Uterus (tissue), 4 donors: ENCODE measurements around the gene GTF2H2C. TPM values are rescaled to one million over a fixed set of nuclear protein-coding genes. Genes with fewer than 3 reads are reported as not detected.
"Not testable (repeated sequence)": the region's sequence is repeated elsewhere in the genome, so short reads cannot be mapped to it uniquely, and the experiment has no call there.

ENCODE experiments used
- DNase-seq, 2 donors: peaks; one replicate each; pipeline ENCODE4 v3.0.0-alpha.2; 2019 to 2020
- H3K27ac ChIP-seq, 2 donors: fragments of 200-600 bp; sonication (generic); 1 replicate in 1 of 2; 2 replicates in 1 of 2; pipeline ENCODE4 v1.5.1; 2016 to 2018
- H3K27me3 ChIP-seq, 2 donors: fragments of 200-600 bp; sonication (generic); one replicate each; pipeline ENCODE4 v1.5.1; 2018 to 2019; ENCODE audit warnings: control low read depth in 1 of 2
- H3K36me3 ChIP-seq, 2 donors: fragments of 200-600 bp; sonication (generic); one replicate each; pipeline ENCODE4 v1.5.1; 2019; ENCODE audit warnings: control low read depth in 1 of 2
- H3K4me1 ChIP-seq, 2 donors: fragments of 200-600 bp; sonication (generic); one replicate each; pipeline ENCODE4 v1.5.1; 2018 to 2019; ENCODE audit warnings: control low read depth in 1 of 2
- H3K4me3 ChIP-seq, 2 donors: fragments of 200-600 bp; sonication (generic); 1 replicate in 1 of 2; 2 replicates in 1 of 2; pipeline ENCODE4 v1.5.1; 2018 to 2019; ENCODE audit warnings: mild to moderate bottlenecking in 1 of 2
- H3K9me3 ChIP-seq, 2 donors: fragments of 200-600 bp; sonication (generic); one replicate each; pipeline ENCODE4 v1.5.1; 2019; ENCODE audit warnings: control low read depth in 1 of 2
- POLR2A ChIP-seq, 2 donors: fragments of 450-650 bp; IDR thresholded peaks; one replicate each; pipeline ENCODE4 v1.6.1; 2016; ENCODE audit warnings: antibody characterized with exemption in 2 of 2, mild to moderate bottlenecking in 1 of 2, moderate library complexity in 1 of 2
- intact Hi-C: fragments of 100-400 bp; cut with DNase I; formaldehyde crosslinking; loops from one replicate; pipeline ENCODE4 v1.15.1; 2023; ENCODE audit warnings: low total_unique reads
- total RNA-seq, 4 donors: library from RNA; depleted of rRNA in 3 of 4; stranded (reverse); fragments of >200 nt in 3 of 4; gene quantifications; one replicate each; pipeline versions ENCODE4 v1.1.0 to v1.2.4, GENCODE V29; 2014 to 2023
- TF ChIP-seq, protein P1 (sequence below), 4 experiments: fragments of 200-600 bp in 2 of 4; fragments of 450-650 bp in 2 of 4; sonication (generic) in 2 of 4; IDR thresholded peaks; one replicate each; pipeline ENCODE4 v1.5.1; 2016 to 2019; ENCODE audit warnings: antibody characterized with exemption in 4 of 4, mild to moderate bottlenecking in 2 of 4, moderate library complexity in 1 of 4
- donor health status: DM: yes; HTN: yes; CAD: no.

GTF2H2C gene
- 10 to 100 TPM in 3 of 4 donors, 1 to 10 TPM in 1; 4.9 to 80.9 (median 26.6) TPM for total RNA-seq

DNA sequence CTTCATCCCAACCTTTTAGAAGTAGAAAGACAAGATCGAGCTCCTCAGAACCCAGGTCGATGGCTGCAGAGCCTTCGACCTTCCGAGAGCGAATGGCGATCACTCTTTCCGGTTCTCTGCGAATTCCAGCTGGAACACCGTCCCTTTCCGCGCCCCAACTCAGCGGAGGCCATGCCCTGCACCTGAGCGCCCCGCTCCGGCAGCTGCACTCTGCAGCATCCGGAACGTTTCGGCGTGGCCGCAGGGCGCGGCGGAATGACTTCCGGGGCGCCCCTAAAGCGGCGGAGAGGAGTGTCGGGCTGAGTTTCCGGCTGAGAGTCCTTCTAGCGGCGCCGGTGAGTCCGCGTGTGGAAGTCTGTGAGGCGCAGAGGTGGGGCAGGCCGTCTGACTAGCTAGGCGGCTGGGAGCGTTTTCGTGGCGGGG lies at the start of gene GTF2H2C:
Gene GTF2H2C, plus strand, starts transcription at position 284 of the 423 bp plus-strand sequence. CDS start 4,942 bp downstream, outside the sequence.
- H3K4me1 ChIP-seq, H3K36me3 ChIP-seq, intact Hi-C loops, H3K27me3 ChIP-seq, H3K9me3 ChIP-seq: not testable (repeated sequence)
- H3K4me3 ChIP-seq, result peak within 1 kb of the TSS; percentile 36 to 51
- DNase-seq, result peak; percentile 45 to 51
- peak within 1 kb of the TSS in 1 of 2 donors; percentile 24 for H3K27ac ChIP-seq

GRCh38 chr5:69510694-69511093 lies 49.3 kb upstream of the GTF2H2C start:
- Histone ChIP-seq H3K36me3 (no peaks in the 10 kb centered on the region), H3K4me3 (no peak overlapping the region), H3K27me3 (no peaks in the 10 kb centered on the region), H3K9me3 (no peaks in the 10 kb centered on the region), H3K27ac (no peak overlapping the region), H3K4me1 (no peaks in the 10 kb centered on the region)
- TF ChIP-seq POLR2A (IDR thresholded peaks at IDR 0.05), result no peak
- TF ChIP-seq, protein P1, sequence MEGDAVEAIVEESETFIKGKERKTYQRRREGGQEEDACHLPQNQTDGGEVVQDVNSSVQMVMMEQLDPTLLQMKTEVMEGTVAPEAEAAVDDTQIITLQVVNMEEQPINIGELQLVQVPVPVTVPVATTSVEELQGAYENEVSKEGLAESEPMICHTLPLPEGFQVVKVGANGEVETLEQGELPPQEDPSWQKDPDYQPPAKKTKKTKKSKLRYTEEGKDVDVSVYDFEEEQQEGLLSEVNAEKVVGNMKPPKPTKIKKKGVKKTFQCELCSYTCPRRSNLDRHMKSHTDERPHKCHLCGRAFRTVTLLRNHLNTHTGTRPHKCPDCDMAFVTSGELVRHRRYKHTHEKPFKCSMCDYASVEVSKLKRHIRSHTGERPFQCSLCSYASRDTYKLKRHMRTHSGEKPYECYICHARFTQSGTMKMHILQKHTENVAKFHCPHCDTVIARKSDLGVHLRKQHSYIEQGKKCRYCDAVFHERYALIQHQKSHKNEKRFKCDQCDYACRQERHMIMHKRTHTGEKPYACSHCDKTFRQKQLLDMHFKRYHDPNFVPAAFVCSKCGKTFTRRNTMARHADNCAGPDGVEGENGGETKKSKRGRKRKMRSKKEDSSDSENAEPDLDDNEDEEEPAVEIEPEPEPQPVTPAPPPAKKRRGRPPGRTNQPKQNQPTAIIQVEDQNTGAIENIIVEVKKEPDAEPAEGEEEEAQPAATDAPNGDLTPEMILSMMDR (IDR thresholded peaks at IDR 0.05), result no peak
- DNase-seq, result no peak
- intact Hi-C loops, result no loop called here

DNA sequence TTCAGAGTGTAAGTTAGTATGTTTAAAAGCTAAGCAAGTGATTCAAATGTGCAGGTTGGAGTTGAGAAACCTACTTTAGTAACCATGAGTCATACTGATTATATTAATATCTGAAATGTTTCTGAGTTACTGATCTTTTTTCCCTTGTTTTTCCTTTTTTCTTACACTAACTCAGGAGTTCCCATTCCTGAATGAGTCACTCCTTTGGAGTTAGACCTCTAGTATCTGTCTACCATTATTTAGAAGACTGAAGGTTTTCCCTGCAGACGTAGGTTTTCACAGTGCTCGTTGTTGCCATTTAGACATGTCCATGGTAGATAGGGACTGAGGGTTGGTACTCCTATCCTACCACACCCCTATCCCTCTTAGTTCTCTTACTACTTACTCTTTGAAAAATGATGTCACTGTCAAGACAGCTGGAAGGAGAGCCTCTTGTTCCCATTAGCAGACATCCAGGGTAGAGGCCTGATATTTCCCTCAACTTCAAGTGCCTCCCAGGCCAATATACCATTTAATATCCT lies 47.2 kb upstream of the GTF2H2C start:
- TF ChIP-seq POLR2A (IDR thresholded peaks at IDR 0.05), result no peak
- TF ChIP-seq, protein P1 (IDR thresholded peaks at IDR 0.05), result no peak

GRCh38 chr5:69515570-69515969 lies 44.4 kb upstream of the GTF2H2C start:
- H3K4me3 ChIP-seq, H3K27ac ChIP-seq, H3K36me3 ChIP-seq, H3K27me3 ChIP-seq, intact Hi-C loops, H3K9me3 ChIP-seq, H3K4me1 ChIP-seq, DNase-seq: not testable (repeated sequence)

More for the DNA sequence above, 47.2 kb upstream of the GTF2H2C start:
- H3K36me3 ChIP-seq, result no peaks in the 10 kb centered on the region
- intact Hi-C loops, result no loop called here
- no peaks in the 10 kb centered on the region for H3K27me3 ChIP-seq
- DNase-seq, result no peak
- no peak overlapping the region for H3K27ac ChIP-seq
- no peaks in the 10 kb centered on the region for H3K4me1 ChIP-seq
- H3K4me3 ChIP-seq, result no peak overlapping the region
- H3K9me3 ChIP-seq, result no peaks in the 10 kb centered on the region

DNA sequence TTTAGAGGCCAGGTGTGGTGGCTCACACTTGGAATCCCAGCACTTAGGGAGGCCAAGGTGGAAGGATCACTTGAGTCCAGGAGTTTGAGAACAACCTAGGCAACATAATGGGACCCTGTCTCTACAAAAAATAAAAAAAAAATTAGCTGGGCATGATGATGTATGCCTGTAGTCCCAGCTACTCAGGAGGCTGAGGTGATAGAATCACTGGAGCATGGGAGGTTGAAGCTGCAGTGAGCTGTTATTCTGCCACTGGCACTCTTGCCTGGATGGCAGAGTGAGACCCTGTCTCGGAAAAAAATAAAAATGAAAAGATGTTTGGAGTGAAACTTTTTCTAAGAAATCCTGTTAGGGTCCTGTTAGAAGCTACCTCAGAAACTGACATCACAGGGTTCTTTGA lies 43.2 kb upstream of the GTF2H2C start:
- no peaks in the 10 kb centered on the region for H3K9me3 ChIP-seq
- no peak overlapping the region for H3K27ac ChIP-seq
- H3K36me3 ChIP-seq, result no peaks in the 10 kb centered on the region
- TF ChIP-seq POLR2A (IDR thresholded peaks at IDR 0.05), result no peak
- TF ChIP-seq, protein P1 (IDR thresholded peaks at IDR 0.05), result no peak
- H3K4me1 ChIP-seq, result no peaks in the 10 kb centered on the region
- intact Hi-C loops, result no loop called here
- no peak for DNase-seq
- no peak overlapping the region for H3K4me3 ChIP-seq
- no peaks in the 10 kb centered on the region for H3K27me3 ChIP-seq

GRCh38 chr5:69517763-69518212 lies 42.2 kb upstream of the GTF2H2C start:
- no peak overlapping the region for H3K4me3 ChIP-seq
- no peak for DNase-seq
- H3K36me3 ChIP-seq, result no peaks in the 10 kb centered on the region
- H3K27ac ChIP-seq, result no peak overlapping the region
- no peaks in the 10 kb centered on the region for H3K4me1 ChIP-seq
- H3K27me3 ChIP-seq, result no peaks in the 10 kb centered on the region
- intact Hi-C loops, result no loop called here
- TF ChIP-seq POLR2A (IDR thresholded peaks at IDR 0.05), result no peak
- H3K9me3 ChIP-seq, result no peaks in the 10 kb centered on the region

- no peak overlapping the region for H3K27ac ChIP-seq
- no peaks in the 10 kb centered on the region for H3K4me1 ChIP-seq
- no peaks in the 10 kb centered on the region for H3K36me3 ChIP-seq
- TF ChIP-seq POLR2A (IDR thresholded peaks at IDR 0.05), result no peak
- TF ChIP-seq, protein P1 (IDR thresholded peaks at IDR 0.05), result no peak
- DNase-seq, result no peak
- H3K4me3 ChIP-seq, result no peak overlapping the region
- H3K27me3 ChIP-seq, result no peaks in the 10 kb centered on the region
- no peaks in the 10 kb centered on the region for H3K9me3 ChIP-seq
- intact Hi-C loops, result no loop called here
Measured at GRCh38 chr5:69519285-69519684, 40.7 kb upstream of the GTF2H2C start.
